SKM-1 treated with dmso at 0.1 percent for 144 hours (cell line): ENCODE measurements around the gene KLF15.

ENCODE experiments used
- DNase-seq: peaks from one replicate; lab custom pipeline; 2025; ENCODE audit not compliant: unreplicated experiment; lab: John Stamatoyannopoulos, UW

KLF15 gene

GRCh38 chr3:126357295-126358037, at the start of gene KLF15:
Gene KLF15 (minus strand): TSS chr3:126357408. CDS start chr3:126352922, 4,486 bp downstream.
- peak; percentile 70 for DNase-seq

- DNase-seq: no peak
Measured at GRCh38 chr3:126406389-126407296, 49.4 kb upstream of the KLF15 start.

- DNase-seq: no peak
Measured at GRCh38 chr3:126402666-126403302, 45.6 kb upstream of the KLF15 start.

GRCh38 chr3:126402178-126402577, 45.0 kb upstream of the KLF15 start:
- no peak for DNase-seq

GRCh38 chr3:126401611-126402160, 44.5 kb upstream of the KLF15 start:
- no peak for DNase-seq

GRCh38 chr3:126399756-126400155, 42.5 kb upstream of the KLF15 start:
- DNase-seq: no peak

GRCh38 chr3:126399351-126399735, 42.1 kb upstream of the KLF15 start:
- peak; percentile 86 for DNase-seq

- no peak for DNase-seq
Measured at GRCh38 chr3:126398423-126399350, 41.5 kb upstream of the KLF15 start.

GRCh38 chr3:126397610-126398422, 40.6 kb upstream of the KLF15 start:
- DNase-seq: no peak

- DNase-seq: no peak
Measured at GRCh38 chr3:126396536-126396935, 39.3 kb upstream of the KLF15 start.

- DNase-seq: no peak
Measured at GRCh38 chr3:126395846-126396513, 38.8 kb upstream of the KLF15 start.

- no peak for DNase-seq
Measured at GRCh38 chr3:126394977-126395321, 37.7 kb upstream of the KLF15 start.

GRCh38 chr3:126394179-126394976, 37.2 kb upstream of the KLF15 start, which contains the start of gene CFAP100:
Gene CFAP100 (plus strand): TSS chr3:126394909. CDS start chr3:126396001, 1,092 bp downstream.
- no peak for DNase-seq

GRCh38 chr3:126393563-126393962, 36.4 kb upstream of the KLF15 start:
- no peak for DNase-seq

GRCh38 chr3:126392246-126392645, 35.0 kb upstream of the KLF15 start:
- DNase-seq: no peak

GRCh38 chr3:126391631-126392030, 34.4 kb upstream of the KLF15 start:
- DNase-seq: no peak

GRCh38 chr3:126390751-126391150, 33.5 kb upstream of the KLF15 start:
- no peak for DNase-seq

GRCh38 chr3:126390201-126390600, 33.0 kb upstream of the KLF15 start:
- DNase-seq: no peak
